Stimulated activated CD4-positive, alpha-beta T cell treated with anti-CD3 and anti-CD28 coated beads, Interleukin-1b, Interleukin-23, amount 100 ng/mL, for 4 hours (primary cell): ENCODE measurements around the gene RBBP8.
A peak's percentile ranks its signal among the peaks of the same experiment; 100 is the strongest.
"Not testable (repeated sequence)": the region's sequence is repeated elsewhere in the genome, so short reads cannot be mapped to it uniquely, and the experiment has no call there.

ENCODE experiments used
- DNase-seq, 2 donors: peaks; one replicate each; pipeline ENCODE4 v3.0.0-alpha.2; 2020; ENCODE audit warnings: low read depth in 2 of 2

Gene RBBP8

GRCh38 chr18:22933206-22933965 is at the start of gene RBBP8:
RBBP8 (plus strand) TSS chr18:22933328; CDS start chr18:22936852, 3,524 bp downstream.
- peak; percentile 73 to 80 for DNase-seq

- no peak for DNase-seq
These were observed 49.3 kb upstream of the RBBP8 start for GRCh38 chr18:22883827-22884226.

- DNase-seq, result not testable (repeated sequence)
These were observed 47.4 kb upstream of the RBBP8 start for GRCh38 chr18:22885694-22886093.

GRCh38 chr18:22899421-22899820 is 33.7 kb upstream of the RBBP8 start:
- DNase-seq, result no peak

- no peak for DNase-seq
These were observed 32.4 kb upstream of the RBBP8 start for GRCh38 chr18:22900558-22901238.

GRCh38 chr18:22902093-22902492 is 31.0 kb upstream of the RBBP8 start:
- DNase-seq, result no peak

GRCh38 chr18:22903248-22903647 is 29.9 kb upstream of the RBBP8 start:
- not testable (repeated sequence) for DNase-seq

- no peak for DNase-seq
These were observed 21.0 kb upstream of the RBBP8 start for GRCh38 chr18:22912149-22912548.

GRCh38 chr18:22912835-22913234 is 20.3 kb upstream of the RBBP8 start:
- DNase-seq, result no peak

GRCh38 chr18:22913861-22914260 is 19.3 kb upstream of the RBBP8 start:
- no peak for DNase-seq

GRCh38 chr18:22914633-22915032 is 18.5 kb upstream of the RBBP8 start:
- DNase-seq, result no peak

GRCh38 chr18:22915337-22915736 is 17.8 kb upstream of the RBBP8 start:
- DNase-seq, result no peak

GRCh38 chr18:22921772-22922171 is 11.4 kb upstream of the RBBP8 start:
- DNase-seq, result no peak

- DNase-seq, result no peak
These were observed 8.5 kb upstream of the RBBP8 start for GRCh38 chr18:22924589-22924988.

GRCh38 chr18:22926454-22926853 is 6.7 kb upstream of the RBBP8 start:
- DNase-seq, result no peak

- no peak for DNase-seq
These were observed 4.8 kb upstream of the RBBP8 start for GRCh38 chr18:22928339-22928738.

- DNase-seq, result peak; percentile 74 to 75
These were observed 2.9 kb upstream of the RBBP8 start for GRCh38 chr18:22930089-22930713.

GRCh38 chr18:22932885-22933205 is 283 bp upstream of the RBBP8 start:
- no peak for DNase-seq

- no peak for DNase-seq
These were observed 867 bp downstream of the RBBP8 start for GRCh38 chr18:22933966-22934423.

GRCh38 chr18:22934789-22935188 is 1.7 kb downstream of the RBBP8 start:
- no peak for DNase-seq

- no peak for DNase-seq
These were observed 2.3 kb downstream of the RBBP8 start for GRCh38 chr18:22935431-22935830.

- no peak for DNase-seq
These were observed 3.4 kb downstream of the RBBP8 start for GRCh38 chr18:22936515-22936914.

- DNase-seq, result no peak
These were observed 6.5 kb downstream of the RBBP8 start for GRCh38 chr18:22939649-22940048.
